Stimulated activated CD4-positive, alpha-beta T cell treated with anti-CD3 and anti-CD28 coated beads, Interleukin-2, amount 100 ng/mL, for 4 hours (primary cell): Measurements from ENCODE around the gene RNASE12.
A peak's percentile ranks its signal among the peaks of the same experiment; 100 is the strongest.
"Not testable (repeated sequence)": the region's sequence is repeated elsewhere in the genome, so short reads cannot be mapped to it uniquely, and the experiment has no call there.

Experiments
- DNase-seq: peaks from one replicate; pipeline ENCODE4 v3.0.0-alpha.2; 2020; ENCODE audit warnings: low read depth

RNASE12 gene

DNA sequence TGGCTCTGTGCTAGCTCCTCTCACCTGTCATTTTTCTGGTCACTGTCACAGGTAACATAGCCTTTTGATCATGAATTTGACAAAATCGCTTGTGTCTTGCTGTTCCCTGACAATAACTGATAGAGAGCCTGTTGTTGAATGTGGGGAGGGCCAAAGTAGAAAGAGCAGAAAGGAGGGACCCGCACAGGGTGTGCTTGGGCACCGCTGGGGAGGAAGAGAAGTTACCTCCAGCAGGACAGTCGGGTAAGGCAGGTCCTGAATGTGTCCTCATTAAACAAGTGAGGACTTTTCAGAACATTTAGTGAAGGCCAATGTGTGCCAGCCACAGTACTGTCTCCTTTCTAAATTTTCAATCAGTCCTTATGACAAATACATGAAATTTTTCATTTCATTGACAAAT, at the start of gene RNASE12:
Gene RNASE12, minus strand, starts transcription at position 142 of the 400 bp plus-strand sequence. CDS start 653 bp downstream, outside the sequence.
- no peak for DNase-seq

- peak; percentile 58 for DNase-seq
Measured at GRCh38 chr14:20632831-20633691, 41.9 kb upstream of the RNASE12 start.

DNA sequence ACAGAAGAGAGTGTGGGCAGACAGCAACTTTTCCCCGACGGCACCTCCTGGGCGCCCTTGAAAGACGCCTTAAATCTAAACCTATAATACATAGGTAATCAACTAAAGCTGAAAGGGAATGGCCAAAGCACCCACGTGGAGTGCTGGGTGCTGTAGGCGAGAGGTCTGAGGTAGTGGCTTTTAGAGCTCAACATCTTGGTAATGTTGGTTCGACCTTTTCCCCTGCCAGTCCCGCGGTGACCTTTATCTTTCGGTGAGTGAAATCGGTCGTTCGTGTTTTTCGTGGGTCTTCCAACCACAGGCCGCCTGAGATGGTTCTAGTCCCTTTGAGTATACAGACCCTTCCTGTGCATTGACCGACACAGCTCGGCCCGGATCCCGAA, 41.3 kb upstream of the RNASE12 start:
- no peak for DNase-seq

DNA sequence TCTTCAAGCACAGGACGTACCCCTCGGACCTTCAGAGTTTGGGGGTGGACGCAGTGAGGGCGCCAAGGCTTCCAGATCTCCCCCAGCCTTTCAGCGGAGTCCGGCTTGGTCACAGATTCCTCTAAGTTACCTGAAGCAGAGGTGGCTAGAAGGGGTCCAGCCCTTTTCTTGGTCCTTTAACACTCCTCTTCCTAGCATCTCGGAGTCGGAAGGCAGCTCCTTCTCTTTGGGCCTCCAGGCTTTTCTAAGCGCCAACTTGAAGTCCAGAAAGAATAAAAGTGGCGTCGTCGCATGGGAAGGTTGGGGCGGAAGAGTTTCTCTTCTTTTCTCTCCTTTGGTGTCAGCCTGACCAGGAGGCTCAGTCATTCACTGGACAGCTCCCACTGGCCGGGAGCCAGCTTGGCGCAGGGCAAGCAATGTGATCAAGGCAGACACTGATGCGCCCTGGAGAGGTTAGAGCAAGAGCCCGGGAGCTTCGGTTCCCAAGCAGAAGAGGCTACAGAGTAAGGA, 40.8 kb upstream of the RNASE12 start:
- no peak for DNase-seq

GRCh38 chr14:20631023-20631879, 40.1 kb upstream of the RNASE12 start:
- peak; percentile 46 for DNase-seq

GRCh38 chr14:20630340-20631022, 39.3 kb upstream of the RNASE12 start:
- no peak for DNase-seq

- DNase-seq = no peak
Measured at GRCh38 chr14:20628063-20628854, 37.1 kb upstream of the RNASE12 start.

DNA sequence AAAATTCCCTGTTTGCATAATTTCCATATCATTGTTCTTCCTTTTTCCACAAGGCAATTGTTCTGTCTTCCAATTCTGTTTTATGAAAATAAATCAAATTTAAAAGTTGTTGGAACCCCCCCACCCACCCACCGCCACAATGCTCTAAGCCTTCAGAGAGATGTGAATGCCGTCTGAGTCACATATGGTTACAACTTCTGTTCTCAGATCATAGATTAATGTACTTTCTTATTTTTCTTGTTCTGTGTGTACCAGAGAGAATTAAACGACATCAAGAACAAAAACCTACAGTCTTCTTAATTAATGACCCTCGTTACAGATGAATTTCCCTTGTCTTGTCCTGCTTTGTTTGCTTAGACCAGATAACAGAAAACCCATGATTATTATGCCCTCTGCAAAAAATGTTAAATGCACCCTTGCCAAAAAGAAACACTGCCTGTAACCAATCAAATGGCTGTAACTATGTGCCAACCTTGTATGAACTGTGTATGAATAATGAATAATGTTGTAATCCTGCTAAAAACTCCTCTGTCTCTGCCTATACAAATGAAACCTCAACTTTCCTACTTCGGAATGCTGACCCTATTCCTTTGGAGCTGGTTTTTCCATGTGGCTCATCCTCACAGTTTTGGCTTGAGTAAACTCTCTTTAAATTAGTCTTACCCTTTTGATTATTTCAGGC, 36.3 kb upstream of the RNASE12 start:
- no peak for DNase-seq

DNA sequence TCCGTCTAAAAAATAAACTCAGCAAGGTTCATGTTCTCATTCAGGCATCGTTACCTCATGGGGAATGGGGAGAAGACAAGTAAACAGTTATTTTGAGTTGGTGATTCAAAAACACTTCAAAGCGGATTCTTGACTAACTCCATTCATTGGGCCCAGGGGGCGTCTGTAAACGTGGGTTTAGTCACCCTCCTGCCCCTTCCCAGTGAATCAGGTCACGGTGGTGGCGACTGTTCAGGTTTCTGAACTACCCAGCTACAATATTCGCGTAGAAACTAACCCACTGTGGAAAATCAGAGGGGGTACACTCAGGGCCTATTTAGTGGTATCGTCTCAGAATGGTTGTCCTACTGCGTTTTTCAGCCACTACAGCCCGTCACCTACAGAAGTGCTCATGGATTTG, 35.1 kb upstream of the RNASE12 start:
- no peak for DNase-seq

DNA sequence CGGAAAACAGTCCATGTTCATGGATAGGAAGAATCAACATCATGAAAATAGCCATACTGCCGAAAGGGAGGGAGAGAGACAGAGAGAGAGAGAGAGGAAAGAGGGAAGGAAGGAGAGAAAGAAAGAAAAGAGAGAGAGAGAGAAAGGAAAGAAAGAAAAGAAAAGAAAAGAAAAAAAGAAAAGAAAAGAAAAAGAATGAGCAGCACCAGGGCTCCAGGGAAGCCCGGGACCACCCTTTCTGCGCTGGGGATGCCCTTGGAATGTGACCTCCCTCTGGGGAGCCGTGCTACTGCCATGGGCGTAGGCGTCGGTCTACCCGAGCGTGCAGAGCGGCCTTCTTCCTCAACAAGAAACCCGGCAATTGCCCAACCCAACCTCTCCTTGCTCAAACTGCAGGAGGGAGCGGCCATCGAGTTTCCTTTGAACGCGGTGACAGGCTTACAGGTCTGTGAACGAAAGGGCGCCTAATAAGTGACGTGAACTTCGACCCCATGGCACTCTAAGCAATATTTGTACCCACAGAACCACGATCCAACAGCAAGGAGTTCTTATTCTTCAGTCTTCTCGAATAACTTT, 33.4 kb upstream of the RNASE12 start:
- DNase-seq = no peak

- DNase-seq = no peak
Measured at GRCh38 chr14:20623798-20624197, 32.6 kb upstream of the RNASE12 start.

DNA sequence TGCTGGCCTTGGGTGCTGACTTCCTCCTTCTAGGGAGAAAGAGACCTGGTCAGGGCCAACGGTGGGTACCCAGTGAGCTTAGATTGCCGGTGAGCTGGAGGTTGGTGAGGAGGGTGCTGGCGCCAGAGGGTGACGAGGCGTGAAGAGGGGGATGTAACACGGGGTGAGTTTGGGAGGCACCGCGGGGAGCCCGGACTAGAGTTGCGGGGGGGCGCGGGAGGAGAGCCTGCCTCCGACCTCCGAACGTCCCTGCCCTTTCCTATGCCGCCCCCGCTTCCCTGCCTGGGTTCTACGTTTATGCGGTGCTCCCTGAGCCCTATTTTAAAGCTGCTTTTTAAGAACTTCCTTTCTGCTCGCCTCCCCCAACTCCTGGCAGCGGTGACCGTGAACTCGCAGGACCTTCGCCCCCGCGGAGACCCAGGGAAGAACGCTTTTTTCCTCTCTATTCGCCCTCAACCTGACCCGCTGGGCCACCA, 31.7 kb upstream of the RNASE12 start:
- no peak for DNase-seq

GRCh38 chr14:20620798-20621478, 29.8 kb upstream of the RNASE12 start:
- DNase-seq = no peak

GRCh38 chr14:20619688-20620087, 28.5 kb upstream of the RNASE12 start:
- not testable (repeated sequence) for DNase-seq

- no peak for DNase-seq
Measured at GRCh38 chr14:20618271-20618749, 27.1 kb upstream of the RNASE12 start.

- DNase-seq = no peak
Measured at GRCh38 chr14:20617138-20618003, 26.2 kb upstream of the RNASE12 start.

- DNase-seq = no peak
Measured at GRCh38 chr14:20615996-20616395, 24.8 kb upstream of the RNASE12 start.

GRCh38 chr14:20614038-20614840, 23.1 kb upstream of the RNASE12 start:
- no peak for DNase-seq
